ENCODE measurements around the gene RBP3. TPM values are rescaled to one million over a fixed set of nuclear protein-coding genes. Genes with fewer than 3 reads are reported as not detected.

RBP3 gene
- polyA plus RNA-seq, 4 donors: 0.01 to 0.03 TPM; not detected in 2

- Histone ChIP-seq H3K36me3 (ENCODE audit: control insufficient read depth in 3 of 3, insufficient read depth in 2 of 3, low read depth in 1 of 3, low read length in 3 of 3) (no peaks in the 10 kb centered on the region), H3K27ac (ENCODE audit: low read depth in 1 of 3, low read length in 2 of 3) (no peak overlapping the region), H3K9me3 (ENCODE audit: control insufficient read depth in 2 of 2, insufficient read depth in 1 of 2, low read depth in 1 of 2, low read length in 1 of 2) (no peaks in the 10 kb centered on the region), H3K4me3 (ENCODE audit: low read depth in 1 of 3, low read length in 3 of 3) (no peak overlapping the region), H3K4me1 (ENCODE audit: control insufficient read depth in 3 of 3, insufficient read depth in 2 of 3, low read depth in 1 of 3, low read length in 2 of 3) (no peaks in the 10 kb centered on the region), H3K27me3 (ENCODE audit: control insufficient read depth in 3 of 3, insufficient read depth in 3 of 3, low read length in 3 of 3) (no peaks in the 10 kb centered on the region)
- FAIRE-seq (no peak), DNase-seq (no peak)
- 90 to 92% (median 90%) methylated on average over 6 of the region's 6 CpGs for WGBS, 3 donors
These were observed 5.2 kb downstream of the RBP3 start for GRCh38 chr10:47353351-47353750.

- Histone ChIP-seq H3K4me3 (ENCODE audit: low read depth in 1 of 3, low read length in 3 of 3) (no peak overlapping the region), H3K4me1 (ENCODE audit: control insufficient read depth in 3 of 3, insufficient read depth in 2 of 3, low read depth in 1 of 3, low read length in 2 of 3) (no peaks in the 10 kb centered on the region), H3K36me3 (ENCODE audit: control insufficient read depth in 3 of 3, insufficient read depth in 2 of 3, low read depth in 1 of 3, low read length in 3 of 3) (no peaks in the 10 kb centered on the region), H3K27ac (ENCODE audit: low read depth in 1 of 3, low read length in 2 of 3) (no peak overlapping the region), H3K9me3 (ENCODE audit: control insufficient read depth in 2 of 2, insufficient read depth in 1 of 2, low read depth in 1 of 2, low read length in 1 of 2) (no peaks in the 10 kb centered on the region), H3K27me3 (ENCODE audit: control insufficient read depth in 3 of 3, insufficient read depth in 3 of 3, low read length in 3 of 3) (no peaks in the 10 kb centered on the region)
- DNase-seq: peak in 1 of 2 donors; percentile 14
- FAIRE-seq: no peak
- 63 to 82% (median 76%) methylated on average over 4 of the region's 4 CpGs for WGBS, 3 donors
These were observed 6.0 kb downstream of the RBP3 start for GRCh38 chr10:47354165-47354564.

DNA sequence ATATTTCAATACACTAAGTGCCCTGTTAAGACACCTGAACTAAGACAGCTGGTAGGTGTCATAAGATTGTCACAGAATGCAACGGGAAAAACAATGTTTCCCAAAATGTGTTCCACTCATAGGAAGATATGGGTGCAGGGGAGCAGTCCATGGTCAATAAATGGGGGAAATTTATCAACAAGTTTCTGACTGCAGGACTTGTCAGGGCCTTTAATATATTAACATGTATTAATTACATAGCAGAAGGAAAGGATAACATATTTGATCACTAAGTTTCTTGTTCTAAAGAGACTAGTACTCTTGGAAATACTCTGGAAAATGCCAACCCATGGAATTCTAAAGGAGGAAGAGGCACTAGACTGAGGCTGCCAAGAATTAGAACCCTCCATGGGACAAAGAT, 6.7 kb downstream of the RBP3 start:
- no peaks in the 10 kb centered on the region for H3K4me1 ChIP-seq (ENCODE audit: control insufficient read depth in 3 of 3, insufficient read depth in 2 of 3, low read depth in 1 of 3, low read length in 2 of 3)
- WGBS, 3 donors: 52 to 81% (median 80%) methylated on average over 1 of the region's 1 CpG
- no peaks in the 10 kb centered on the region for H3K9me3 ChIP-seq (ENCODE audit: control insufficient read depth in 2 of 2, insufficient read depth in 1 of 2, low read depth in 1 of 2, low read length in 1 of 2)

GRCh38 chr10:47356708-47357107, 8.5 kb downstream of the RBP3 start:
- Histone ChIP-seq H3K27me3 (ENCODE audit: control insufficient read depth in 3 of 3, insufficient read depth in 3 of 3, low read length in 3 of 3) (no peaks in the 10 kb centered on the region), H3K4me1 (ENCODE audit: control insufficient read depth in 3 of 3, insufficient read depth in 2 of 3, low read depth in 1 of 3, low read length in 2 of 3) (peaks cover 0 to 2% (median 0%) of the 10 kb centered on the region in 3 donors), H3K4me3 (ENCODE audit: low read depth in 1 of 3, low read length in 3 of 3) (no peak overlapping the region), H3K9me3 (ENCODE audit: control insufficient read depth in 2 of 2, insufficient read depth in 1 of 2, low read depth in 1 of 2, low read length in 1 of 2) (no peaks in the 10 kb centered on the region), H3K36me3 (ENCODE audit: control insufficient read depth in 3 of 3, insufficient read depth in 2 of 3, low read depth in 1 of 3, low read length in 3 of 3) (no peaks in the 10 kb centered on the region), H3K27ac (ENCODE audit: low read depth in 1 of 3, low read length in 2 of 3) (no peak overlapping the region)
- DNase-seq (no peak), FAIRE-seq (no peak)
- WGBS, 3 donors: 78 to 83% (median 81%) methylated on average over 5 of the region's 5 CpGs

More for the DNA sequence above, 6.7 kb downstream of the RBP3 start:
- Histone ChIP-seq H3K4me3 (ENCODE audit: low read depth in 1 of 3, low read length in 3 of 3) (no peak overlapping the region), H3K27me3 (ENCODE audit: control insufficient read depth in 3 of 3, insufficient read depth in 3 of 3, low read length in 3 of 3) (no peaks in the 10 kb centered on the region), H3K36me3 (ENCODE audit: control insufficient read depth in 3 of 3, insufficient read depth in 2 of 3, low read depth in 1 of 3, low read length in 3 of 3) (no peaks in the 10 kb centered on the region), H3K27ac (ENCODE audit: low read depth in 1 of 3, low read length in 2 of 3) (no peak overlapping the region)
- DNase-seq: no peak
- no peak for FAIRE-seq

GRCh38 chr10:47357131-47357582, 9.0 kb downstream of the RBP3 start:
- H3K27me3 ChIP-seq (ENCODE audit: control insufficient read depth in 3 of 3, insufficient read depth in 3 of 3, low read length in 3 of 3): no peaks in the 10 kb centered on the region
- no peak for DNase-seq
- no peaks in the 10 kb centered on the region for H3K9me3 ChIP-seq (ENCODE audit: control insufficient read depth in 2 of 2, insufficient read depth in 1 of 2, low read depth in 1 of 2, low read length in 1 of 2)
- no peak overlapping the region for H3K4me3 ChIP-seq (ENCODE audit: low read depth in 1 of 3, low read length in 3 of 3)
- FAIRE-seq: no peak
- H3K27ac ChIP-seq (ENCODE audit: low read depth in 1 of 3, low read length in 2 of 3): no peak overlapping the region
- H3K36me3 ChIP-seq (ENCODE audit: control insufficient read depth in 3 of 3, insufficient read depth in 2 of 3, low read depth in 1 of 3, low read length in 3 of 3): no peaks in the 10 kb centered on the region
- H3K4me1 ChIP-seq (ENCODE audit: control insufficient read depth in 3 of 3, insufficient read depth in 2 of 3, low read depth in 1 of 3, low read length in 2 of 3): peaks cover 0 to 4% (median 2%) of the 10 kb centered on the region in 3 donors
- WGBS, 3 donors: 89 to 94% (median 90%) methylated on average over 12 of the region's 12 CpGs

- 95 to 97% (median 96%) methylated on average over 3 of the region's 3 CpGs for WGBS, 3 donors
- no peak for FAIRE-seq
These were observed 9.7 kb downstream of the RBP3 start for GRCh38 chr10:47357911-47358310.

GRCh38 chr10:47358457-47358856, 10.3 kb downstream of the RBP3 start:
- no peak for FAIRE-seq
- no peak for DNase-seq

More at GRCh38 chr10:47357911-47358310, 9.7 kb downstream of the RBP3 start:
- H3K9me3 ChIP-seq (ENCODE audit: control insufficient read depth in 2 of 2, insufficient read depth in 1 of 2, low read depth in 1 of 2, low read length in 1 of 2): no peaks in the 10 kb centered on the region
- H3K4me3 ChIP-seq (ENCODE audit: low read depth in 1 of 3, low read length in 3 of 3): no peak overlapping the region
- no peaks in the 10 kb centered on the region for H3K27me3 ChIP-seq (ENCODE audit: control insufficient read depth in 3 of 3, insufficient read depth in 3 of 3, low read length in 3 of 3)
- H3K4me1 ChIP-seq (ENCODE audit: control insufficient read depth in 3 of 3, insufficient read depth in 2 of 3, low read depth in 1 of 3, low read length in 2 of 3): peaks cover 0 to 8% (median 2%) of the 10 kb centered on the region in 3 donors
- no peak overlapping the region for H3K27ac ChIP-seq (ENCODE audit: low read depth in 1 of 3, low read length in 2 of 3)
- H3K36me3 ChIP-seq (ENCODE audit: control insufficient read depth in 3 of 3, insufficient read depth in 2 of 3, low read depth in 1 of 3, low read length in 3 of 3): no peaks in the 10 kb centered on the region
- no peak for DNase-seq

DNA sequence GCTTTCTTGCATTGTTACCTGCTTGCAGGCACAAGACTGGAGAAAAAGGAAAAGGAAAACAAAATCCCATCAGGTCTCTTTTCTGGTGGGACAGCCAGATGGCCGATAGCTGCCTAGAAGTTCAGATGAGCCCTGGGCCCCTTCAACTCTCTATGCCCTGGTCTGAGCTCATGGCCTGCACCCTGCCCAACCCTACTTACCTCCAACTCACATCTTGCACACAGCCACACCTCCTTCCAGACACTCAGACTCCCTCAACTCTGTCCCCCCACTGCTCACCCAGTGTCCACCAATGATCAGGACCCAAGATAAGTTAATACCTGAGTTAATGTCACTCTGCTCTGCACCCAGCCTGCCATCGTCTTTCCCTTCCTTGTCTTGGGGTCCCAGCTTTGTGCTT, 10.9 kb downstream of the RBP3 start:
- no peaks in the 10 kb centered on the region for H3K9me3 ChIP-seq (ENCODE audit: control insufficient read depth in 2 of 2, insufficient read depth in 1 of 2, low read depth in 1 of 2, low read length in 1 of 2)
- 79 to 93% (median 88%) methylated on average over 2 of the region's 2 CpGs for WGBS, 3 donors
- DNase-seq (no peak), FAIRE-seq (no peak)
- H3K27ac ChIP-seq (ENCODE audit: low read depth in 1 of 3, low read length in 2 of 3): no peak overlapping the region
- peaks cover 0 to 17% (median 3%) of the 10 kb centered on the region in 3 donors for H3K4me1 ChIP-seq (ENCODE audit: control insufficient read depth in 3 of 3, insufficient read depth in 2 of 3, low read depth in 1 of 3, low read length in 2 of 3)
- H3K4me3 ChIP-seq (ENCODE audit: low read depth in 1 of 3, low read length in 3 of 3): no peak overlapping the region
- no peaks in the 10 kb centered on the region for H3K36me3 ChIP-seq (ENCODE audit: control insufficient read depth in 3 of 3, insufficient read depth in 2 of 3, low read depth in 1 of 3, low read length in 3 of 3)
- no peaks in the 10 kb centered on the region for H3K27me3 ChIP-seq (ENCODE audit: control insufficient read depth in 3 of 3, insufficient read depth in 3 of 3, low read length in 3 of 3)

More at GRCh38 chr10:47358457-47358856, 10.3 kb downstream of the RBP3 start:
- Histone ChIP-seq H3K36me3 (ENCODE audit: control insufficient read depth in 3 of 3, insufficient read depth in 2 of 3, low read depth in 1 of 3, low read length in 3 of 3) (no peaks in the 10 kb centered on the region), H3K27ac (ENCODE audit: low read depth in 1 of 3, low read length in 2 of 3) (no peak overlapping the region), H3K9me3 (ENCODE audit: control insufficient read depth in 2 of 2, insufficient read depth in 1 of 2, low read depth in 1 of 2, low read length in 1 of 2) (no peaks in the 10 kb centered on the region), H3K4me1 (ENCODE audit: control insufficient read depth in 3 of 3, insufficient read depth in 2 of 3, low read depth in 1 of 3, low read length in 2 of 3) (peaks cover 0 to 13% (median 2%) of the 10 kb centered on the region in 3 donors), H3K27me3 (ENCODE audit: control insufficient read depth in 3 of 3, insufficient read depth in 3 of 3, low read length in 3 of 3) (no peaks in the 10 kb centered on the region), H3K4me3 (ENCODE audit: low read depth in 1 of 3, low read length in 3 of 3) (no peak overlapping the region)
- 81 to 82% (median 81%) methylated on average over 3 of the region's 3 CpGs for WGBS, 3 donors

Data from small intestine (tissue), 7 donors.